ENCODE data around the gene PDGFA. TPM values are rescaled to one million over a fixed set of nuclear protein-coding genes. Genes with fewer than 3 reads are reported as not detected.
"Not testable (repeated sequence)": the region's sequence is repeated elsewhere in the genome, so short reads cannot be mapped to it uniquely, and the experiment has no call there.

Gene PDGFA
- total RNA-seq, 2 experiments from 2014 or later: 16.7 to 18.8 TPM

DNA sequence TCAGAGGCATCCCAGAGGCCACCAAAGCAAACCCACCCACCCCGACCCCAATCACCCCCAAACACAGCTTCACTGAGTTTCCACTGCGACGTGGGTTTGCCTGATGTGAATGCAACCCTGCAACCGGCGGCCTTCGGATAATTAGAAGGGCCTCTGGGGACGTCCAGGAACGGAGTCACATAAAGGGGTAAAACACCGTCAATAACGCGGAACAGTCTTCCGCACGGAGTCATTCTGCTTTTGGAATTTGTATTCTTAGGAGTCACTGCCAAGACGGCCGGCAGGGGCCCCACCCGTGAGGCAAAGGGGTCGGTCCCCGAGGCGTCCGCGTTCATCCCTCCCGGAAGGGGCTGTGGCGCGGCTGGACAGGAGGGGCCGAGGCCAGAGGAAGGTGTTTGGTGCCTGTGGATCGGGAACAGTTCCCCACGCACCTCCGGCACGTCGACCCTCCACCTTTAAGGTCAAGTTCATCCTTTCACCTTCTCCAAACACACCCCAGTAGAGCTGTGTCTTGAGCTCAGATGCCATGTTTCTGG is 36.7 kb upstream of the PDGFA start:
- CTCF ChIA-PET: no interaction called here
- Mint-ChIP-seq H3K36me3 (ENCODE audit: low read depth) (peaks cover 10% of the 10 kb centered on the region), H3K4me3 (no peak overlapping the region), H3K4me1 (ENCODE audit: low read depth) (peaks cover 1% of the 10 kb centered on the region), H3K9me3 (peaks cover 5% of the 10 kb centered on the region), H3K27ac (no peak overlapping the region), H3K27me3 (no peaks in the 10 kb centered on the region)
- ATAC-seq (no peak), DNase-seq (no peak)
- POLR2A ChIA-PET: no interaction called here
- intact Hi-C loops (cut with micrococcal nuclease): no loop called here
- TF ChIP-seq CTCF (IDR thresholded peaks at IDR 0.05): no peak

DNA sequence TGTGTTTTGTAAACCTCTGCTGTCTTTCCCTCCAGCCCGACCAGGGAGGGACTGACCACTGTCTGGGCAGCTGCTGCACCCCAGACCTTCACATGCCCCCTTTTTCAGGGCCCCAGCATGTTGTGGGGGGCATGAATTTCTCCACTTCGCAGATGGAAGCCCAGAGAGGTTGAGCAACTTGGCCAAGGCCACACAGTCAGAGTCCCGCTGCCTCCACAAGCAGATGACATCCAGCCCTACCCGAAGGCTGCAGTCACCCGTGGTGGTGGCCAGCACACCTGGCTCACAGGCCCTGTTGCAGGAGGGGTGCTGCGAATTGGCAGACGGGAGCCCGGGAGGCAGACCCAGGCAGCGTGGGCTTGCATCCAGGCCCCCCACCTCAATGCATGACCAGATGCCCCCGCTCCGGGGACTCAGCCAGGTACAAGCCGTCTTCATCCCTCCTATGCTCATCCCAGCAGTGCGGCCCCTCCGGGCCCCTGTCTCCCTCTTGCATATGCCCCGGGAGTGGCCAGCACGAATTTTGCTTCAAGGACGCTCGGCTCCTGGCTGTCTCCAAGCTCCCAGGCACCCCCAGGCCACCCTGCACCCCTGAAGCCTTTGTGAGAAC is 36.0 kb upstream of the PDGFA start:
- DNase-seq (no peak), ATAC-seq (no peak)
- peaks cover 1% of the 10 kb centered on the region for H3K4me1 Mint-ChIP-seq (ENCODE audit: low read depth)
- H3K27me3 Mint-ChIP-seq: no peaks in the 10 kb centered on the region
- intact Hi-C loops (cut with micrococcal nuclease): no loop called here
- H3K9me3 Mint-ChIP-seq: no peaks in the 10 kb centered on the region
- POLR2A ChIA-PET: no interaction called here
- H3K4me3 Mint-ChIP-seq: no peak overlapping the region
- no peak overlapping the region for H3K27ac Mint-ChIP-seq
- peaks cover 3% of the 10 kb centered on the region for H3K36me3 Mint-ChIP-seq (ENCODE audit: low read depth)
- no peak for TF ChIP-seq CTCF (IDR thresholded peaks at IDR 0.05)
- CTCF ChIA-PET: no interaction called here

- H3K27ac Mint-ChIP-seq: no peak overlapping the region
- no peak for TF ChIP-seq CTCF (IDR thresholded peaks at IDR 0.05)
- no peak overlapping the region for H3K4me3 Mint-ChIP-seq
- no peaks in the 10 kb centered on the region for H3K9me3 Mint-ChIP-seq
- DNase-seq (no peak), ATAC-seq (no peak)
- ChIA-PET CTCF (no interaction called here), POLR2A (no interaction called here)
- no peaks in the 10 kb centered on the region for H3K4me1 Mint-ChIP-seq (ENCODE audit: low read depth)
- H3K36me3 Mint-ChIP-seq (ENCODE audit: low read depth): peaks cover 8% of the 10 kb centered on the region
- no peaks in the 10 kb centered on the region for H3K27me3 Mint-ChIP-seq
- intact Hi-C loops (cut with micrococcal nuclease): no loop called here
These were observed 34.0 kb upstream of the PDGFA start for GRCh38 chr7:553636-554111.

DNA sequence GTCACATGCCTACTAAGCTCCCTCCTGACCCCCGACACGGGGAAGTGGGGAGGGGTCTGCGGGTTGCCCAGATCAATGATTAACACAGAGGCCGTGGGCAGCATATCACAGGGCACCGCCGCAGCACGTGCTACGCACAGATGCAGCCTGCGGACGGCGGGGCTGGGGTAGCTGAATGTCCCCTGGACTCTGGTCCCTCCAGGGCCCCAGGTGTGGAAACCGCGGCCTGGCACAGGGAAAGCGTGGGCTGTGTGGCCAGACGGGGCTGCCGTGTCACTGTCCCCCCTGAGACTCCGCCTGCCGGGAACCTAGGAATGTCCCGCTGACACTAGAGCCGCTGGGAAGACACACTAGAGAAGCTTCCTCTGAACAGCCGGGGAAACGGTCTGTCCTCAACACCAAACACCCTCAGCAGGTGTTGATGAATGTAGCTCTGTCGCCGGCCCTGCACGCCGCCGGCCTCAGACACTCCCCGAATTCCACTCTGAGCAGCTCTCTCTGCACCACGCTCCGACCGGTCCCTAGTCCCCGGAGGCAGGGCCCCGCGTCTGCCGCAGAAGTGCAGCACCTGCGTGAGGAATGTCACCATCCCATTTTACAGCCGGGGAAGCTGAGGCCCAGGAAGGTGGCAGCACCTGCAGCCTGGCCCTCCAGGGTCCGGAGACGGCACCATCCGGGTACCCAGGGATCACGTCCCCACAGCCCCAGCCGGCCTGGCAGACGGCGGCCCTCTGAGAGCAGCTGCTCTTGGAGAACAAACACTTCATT is 33.4 kb upstream of the PDGFA start:
- H3K36me3 Mint-ChIP-seq (ENCODE audit: low read depth): peaks cover 9% of the 10 kb centered on the region
- H3K27ac Mint-ChIP-seq: no peak overlapping the region
- H3K4me1 Mint-ChIP-seq (ENCODE audit: low read depth): no peaks in the 10 kb centered on the region
- TF ChIP-seq CTCF (IDR thresholded peaks at IDR 0.05): no peak
- H3K9me3 Mint-ChIP-seq: no peaks in the 10 kb centered on the region
- ATAC-seq: no peak
- H3K4me3 Mint-ChIP-seq: no peak overlapping the region
- no peaks in the 10 kb centered on the region for H3K27me3 Mint-ChIP-seq
- intact Hi-C loops (cut with micrococcal nuclease): no loop called here
- DNase-seq: no peak
- ChIA-PET POLR2A (no interaction called here), CTCF (no interaction called here)

GRCh38 chr7:552151-552867 is 32.7 kb upstream of the PDGFA start:
- POLR2A ChIA-PET; H3K27me3 Mint-ChIP-seq; H3K27ac Mint-ChIP-seq; H3K4me1 Mint-ChIP-seq (ENCODE audit: low read depth); intact Hi-C loops (cut with micrococcal nuclease); H3K4me3 Mint-ChIP-seq; H3K9me3 Mint-ChIP-seq; ATAC-seq; CTCF ChIA-PET; DNase-seq: not testable (repeated sequence)
- H3K36me3 Mint-ChIP-seq (ENCODE audit: low read depth): peaks cover 11% of the 10 kb centered on the region

DNA sequence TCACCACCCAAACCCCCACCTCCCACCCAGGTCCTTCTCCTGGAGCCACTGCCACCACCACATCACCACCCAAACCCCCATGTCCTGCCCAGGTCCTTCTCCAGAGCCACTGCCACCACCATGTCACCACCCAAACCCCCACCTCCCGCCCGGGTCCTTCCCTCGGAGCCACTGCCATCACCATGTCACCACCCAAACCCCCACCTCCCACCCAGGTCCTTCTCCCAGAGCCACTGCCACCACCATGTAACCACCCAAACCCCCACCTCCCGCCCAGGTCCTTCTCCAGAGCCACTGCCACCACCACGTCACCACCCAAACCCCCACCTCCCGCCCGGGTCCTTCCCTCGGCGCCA is 31.9 kb upstream of the PDGFA start:
- H3K4me1 Mint-ChIP-seq (ENCODE audit: low read depth); POLR2A ChIA-PET; DNase-seq; H3K4me3 Mint-ChIP-seq; H3K9me3 Mint-ChIP-seq; CTCF ChIA-PET; intact Hi-C loops (cut with micrococcal nuclease); ATAC-seq; H3K27me3 Mint-ChIP-seq; H3K27ac Mint-ChIP-seq: not testable (repeated sequence)
- peaks cover 15% of the 10 kb centered on the region for H3K36me3 Mint-ChIP-seq (ENCODE audit: low read depth)

Measured in activated CD8-positive, alpha-beta T cell treated with anti-CD3 and anti-CD28 coated beads for 36 hours (primary cell).